GM12873 (cell line): Measurements from ENCODE around the gene SOD3.

Experiments used
- CTCF ChIP-seq: IDR thresholded peaks from 2 replicates; pipeline ENCODE4 v1.5.1; 2012; ENCODE audit warnings: low read depth, mild to moderate bottlenecking, moderate library complexity, low read length, control low read depth; ENCODE audit not compliant: insufficient read depth; ENCODE audit errors: missing control alignments

Gene SOD3

GRCh38 chr4:24805566-24805965 lies 10.2 kb downstream of the SOD3 start:
- no peak for TF ChIP-seq CTCF

GRCh38 chr4:24806206-24806990 lies 11.0 kb downstream of the SOD3 start:
- no peak for TF ChIP-seq CTCF

GRCh38 chr4:24807611-24808010 lies 12.2 kb downstream of the SOD3 start:
- TF ChIP-seq CTCF, result no peak

DNA sequence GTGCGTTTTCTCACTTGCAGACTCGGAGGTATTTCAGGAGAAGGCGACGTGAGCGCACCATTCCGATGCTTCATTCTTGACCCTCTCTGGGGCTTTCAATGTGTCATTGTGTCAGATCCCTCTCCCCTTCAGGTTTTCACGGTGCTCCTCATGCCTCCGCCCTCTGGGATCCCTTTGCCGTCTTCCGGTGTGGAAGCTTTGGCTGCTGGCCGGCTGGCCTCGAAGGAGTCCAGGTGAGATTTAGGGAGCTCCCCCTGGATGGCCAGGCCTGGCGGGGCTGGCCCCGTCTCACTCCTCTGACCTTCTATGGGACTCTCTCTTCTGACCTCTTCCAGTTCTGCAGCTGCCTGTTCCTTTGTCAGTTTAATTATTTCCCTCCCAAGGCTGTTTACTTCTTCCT lies 12.9 kb downstream of the SOD3 start:
- TF ChIP-seq CTCF, result no peak

GRCh38 chr4:24808955-24809354 lies 13.6 kb downstream of the SOD3 start:
- TF ChIP-seq CTCF, result no peak

DNA sequence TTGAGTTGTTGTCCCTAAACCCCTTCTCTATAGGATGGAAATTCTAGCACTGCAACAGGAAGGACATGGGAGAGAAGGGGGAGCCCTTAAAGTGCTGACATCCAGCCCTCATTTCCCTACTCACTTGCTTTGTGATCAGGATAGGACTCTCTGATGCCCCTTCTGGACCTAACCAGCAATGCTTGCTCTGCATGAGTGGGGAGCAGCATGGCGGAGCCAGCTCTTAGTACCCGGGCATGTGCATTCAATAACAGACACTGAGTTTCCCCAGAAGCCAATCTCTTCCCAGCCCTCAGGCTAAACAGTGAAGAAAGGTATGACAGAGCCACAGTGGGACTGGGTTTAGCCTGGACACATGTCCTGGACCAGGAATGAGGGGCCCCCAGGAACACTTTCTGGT lies 14.0 kb downstream of the SOD3 start:
- peak; percentile 29 for TF ChIP-seq CTCF

- no peak for TF ChIP-seq CTCF
These were observed 14.5 kb downstream of the SOD3 start for GRCh38 chr4:24809815-24810405.
